HEK293 (cell line): ENCODE measurements around the gene GPR45.

Source experiments
- KLF16 ChIP-seq: fragments of 450-650 bp; formaldehyde crosslinking; IDR thresholded peaks from 2 replicates; pipeline ENCODE4 v1.5.1; 2017; ENCODE audit warnings: missing biosample characterization, missing genetic modification characterization
- MYNN ChIP-seq: fragments of 450-650 bp; formaldehyde crosslinking; IDR thresholded peaks from 2 replicates; pipeline ENCODE4 v1.5.1; 2016; ENCODE audit warnings: missing biosample characterization, missing genetic modification characterization, borderline replicate concordance
- WT1 ChIP-seq: fragments of 450-650 bp; formaldehyde crosslinking; IDR thresholded peaks from 2 replicates; pipeline ENCODE4 v1.5.1; 2016; ENCODE audit warnings: missing biosample characterization, missing genetic modification characterization
- ZBTB1 ChIP-seq: fragments of 450-650 bp; formaldehyde crosslinking; IDR thresholded peaks from 2 replicates; pipeline ENCODE4 v1.5.1; 2016; ENCODE audit warnings: missing biosample characterization, missing genetic modification characterization
- TF ChIP-seq, protein P1 (sequence below): fragments of 450-650 bp; formaldehyde crosslinking; IDR thresholded peaks from 2 replicates; pipeline ENCODE4 v1.5.1; 2016; ENCODE audit warnings: missing biosample characterization, missing genetic modification characterization, low read depth

DNA sequence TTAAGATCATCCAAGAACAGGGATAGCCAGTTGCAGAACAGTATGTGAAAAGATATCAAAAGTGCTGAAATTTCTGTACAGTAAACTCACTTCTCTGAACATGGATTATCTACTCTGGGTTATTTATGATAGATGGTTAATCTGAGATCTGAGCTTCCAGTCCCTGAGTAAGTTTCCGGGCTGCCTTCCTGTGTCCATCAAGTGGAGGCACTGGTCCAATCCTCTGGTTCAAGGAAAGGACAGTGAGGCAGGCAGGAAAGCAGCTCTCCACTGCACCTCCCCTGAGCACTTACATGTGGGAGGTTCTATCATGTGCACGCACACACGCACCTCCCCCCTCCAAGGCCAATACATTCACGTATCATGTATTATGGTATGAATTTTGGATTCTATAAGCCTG lies 32.5 kb downstream of the GPR45 start:
- TF ChIP-seq, protein P1, sequence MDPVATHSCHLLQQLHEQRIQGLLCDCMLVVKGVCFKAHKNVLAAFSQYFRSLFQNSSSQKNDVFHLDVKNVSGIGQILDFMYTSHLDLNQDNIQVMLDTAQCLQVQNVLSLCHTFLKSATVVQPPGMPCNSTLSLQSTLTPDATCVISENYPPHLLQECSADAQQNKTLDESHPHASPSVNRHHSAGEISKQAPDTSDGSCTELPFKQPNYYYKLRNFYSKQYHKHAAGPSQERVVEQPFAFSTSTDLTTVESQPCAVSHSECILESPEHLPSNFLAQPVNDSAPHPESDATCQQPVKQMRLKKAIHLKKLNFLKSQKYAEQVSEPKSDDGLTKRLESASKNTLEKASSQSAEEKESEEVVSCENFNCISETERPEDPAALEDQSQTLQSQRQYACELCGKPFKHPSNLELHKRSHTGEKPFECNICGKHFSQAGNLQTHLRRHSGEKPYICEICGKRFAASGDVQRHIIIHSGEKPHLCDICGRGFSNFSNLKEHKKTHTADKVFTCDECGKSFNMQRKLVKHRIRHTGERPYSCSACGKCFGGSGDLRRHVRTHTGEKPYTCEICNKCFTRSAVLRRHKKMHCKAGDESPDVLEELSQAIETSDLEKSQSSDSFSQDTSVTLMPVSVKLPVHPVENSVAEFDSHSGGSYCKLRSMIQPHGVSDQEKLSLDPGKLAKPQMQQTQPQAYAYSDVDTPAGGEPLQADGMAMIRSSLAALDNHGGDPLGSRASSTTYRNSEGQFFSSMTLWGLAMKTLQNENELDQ (tag by site-specific recombination) = no peak
- TF ChIP-seq MYNN (tag by site-specific recombination) (no peak), ZBTB1 (tag by site-specific recombination) (no peak), KLF16 (tag by site-specific recombination) (no peak), WT1 (no peak)
